Fibroblast of lung (primary cell): Measurements from ENCODE around the gene CDS2.

Experiments
- CTCF ChIP-seq, 2 donors: IDR thresholded peaks in 1 of 2; conservative IDR thresholded peaks in 1 of 2; 1 replicate in 1 of 2; 2 replicates in 1 of 2; pipeline ENCODE4 v1.5.1; 2011 to 2012; ENCODE audit warnings: low read length in 2 of 2, control low read depth in 1 of 2, inconsistent platforms in 1 of 2, low read depth in 1 of 2, mild to moderate bottlenecking in 1 of 2
- EZH2 ChIP-seq: IDR thresholded peaks from 2 replicates; pipeline ENCODE4 v1.5.1; 2012; ENCODE audit warnings: low read length, control low read depth, mild to moderate bottlenecking; ENCODE audit errors: missing control alignments

DNA sequence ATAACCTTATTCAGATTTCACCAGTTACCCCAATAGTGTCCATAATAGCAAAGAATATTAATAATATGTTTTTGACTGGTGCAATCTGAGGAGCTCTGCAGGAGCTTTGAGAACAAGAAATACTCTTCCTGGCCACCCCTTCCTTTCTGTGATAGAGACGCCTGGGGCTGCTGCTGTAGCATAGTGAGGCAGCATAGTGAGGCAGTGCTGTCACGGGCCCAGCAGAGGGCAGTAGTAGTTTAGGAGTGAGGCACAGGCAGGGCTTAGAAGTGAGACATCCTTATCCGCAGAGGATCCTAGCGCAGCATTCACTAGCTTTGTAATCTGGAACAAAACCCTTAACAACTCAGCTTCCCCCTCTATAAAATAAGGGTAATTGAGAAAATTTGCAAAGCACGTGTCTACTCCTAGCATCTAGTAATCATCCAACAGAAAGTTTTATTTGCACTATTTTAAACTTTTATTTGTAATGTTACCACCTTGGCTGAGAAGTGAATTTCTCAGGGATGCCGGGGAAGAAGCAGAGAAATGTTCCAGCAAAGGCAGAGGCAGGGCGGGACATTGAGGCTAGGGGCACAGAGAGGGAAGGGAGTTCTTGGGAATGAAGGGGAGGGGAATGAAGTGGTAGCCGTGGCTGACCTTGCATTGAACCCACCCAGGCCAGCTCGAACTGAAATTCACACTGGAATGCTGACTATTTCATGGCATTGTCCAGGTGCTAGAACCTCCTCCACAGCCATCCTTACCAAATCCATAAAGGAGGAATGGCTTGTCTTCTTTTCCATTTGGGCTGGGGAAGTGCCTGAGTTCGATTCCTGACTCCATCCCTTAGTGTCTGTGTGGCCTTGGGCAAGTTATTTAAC, 78.8 kb downstream of the CDS2 start:
- peak; percentile 95 for TF ChIP-seq CTCF (conservative IDR thresholded peaks at IDR 0.05 in 1 of 2, IDR thresholded peaks at IDR 0.05 in 1 of 2; ENCODE audit: low read depth in 1 of 2, low read length in 2 of 2)
- no peak for TF ChIP-seq EZH2
